ENCODE data around the gene COLGALT1.

DNA sequence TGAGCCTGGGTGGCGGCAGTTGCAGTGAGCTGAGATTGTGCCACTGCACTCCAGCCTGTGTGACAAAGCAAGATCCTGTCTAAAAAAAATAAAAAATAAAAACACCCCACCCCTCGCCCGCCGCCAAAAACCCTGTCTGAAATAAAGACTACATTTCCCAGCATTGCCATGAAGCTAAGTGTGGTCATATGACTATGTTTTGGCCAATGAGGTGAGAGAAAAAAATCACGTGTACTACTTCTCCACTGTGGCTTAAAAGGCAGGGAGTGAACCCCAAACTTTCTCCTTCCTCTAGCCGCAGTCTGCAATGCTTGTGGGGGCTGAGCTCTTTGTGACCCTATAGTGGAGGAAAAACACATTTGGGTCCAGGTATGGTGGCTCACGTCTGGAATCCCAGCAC, 54.9 kb downstream of the COLGALT1 start:
- TF ChIP-seq EZH2phosphoT487 (IDR thresholded peaks at IDR 0.05; ENCODE audit: insufficient read depth, low read depth): no peak
- no peak for TF ChIP-seq EZH2 (IDR thresholded peaks at IDR 0.05; ENCODE audit: insufficient read depth, poor library complexity, severe bottlenecking)

Data from GM23248 (cell line).